Lower leg skin (tissue), 4 donors: Measurements from ENCODE around the gene DENND1A. TPM values are rescaled to one million over a fixed set of nuclear protein-coding genes. Genes with fewer than 3 reads are reported as not detected.

Source experiments
- DNase-seq, 2 donors: peaks; one replicate each; pipeline ENCODE4 v3.0.0-alpha.2; 2019; ENCODE audit warnings: low spot score in 2 of 2
- H3K4me3 ChIP-seq: fragments of 200-600 bp; sonication (generic); 2 replicates; pipeline ENCODE4 v1.5.1; 2017; ENCODE audit warnings: mild to moderate bottlenecking, low read depth; ENCODE audit not compliant: poor library complexity, severe bottlenecking
- CTCF ChIP-seq, 3 donors: fragments of 450-650 bp; IDR thresholded peaks; one replicate each; pipeline ENCODE4 v1.5.1; 2016; ENCODE audit warnings: antibody characterized with exemption in 3 of 3, mild to moderate bottlenecking in 3 of 3, moderate library complexity in 2 of 3
- POLR2A ChIP-seq, 2 donors: fragments of 450-650 bp; IDR thresholded peaks; one replicate each; pipeline ENCODE4 v1.6.1; 2016 to 2017; ENCODE audit warnings: antibody characterized with exemption in 2 of 2, mild to moderate bottlenecking in 1 of 2, moderate library complexity in 1 of 2
- WGBS, 2 donors: methylation state at CpG; one replicate each; pipeline ENCODE4 v1.1.5; 2018; 5-methylcytosine and 5-hydroxymethylcytosine counted together
- intact Hi-C: fragments of 100-400 bp; cut with DNase I; formaldehyde crosslinking; loops from one replicate; pipeline ENCODE4 v1.15.0; 2023; ENCODE audit warnings: low total_unique reads
- total RNA-seq, 4 donors: library from RNA; depleted of rRNA; stranded (reverse); fragments of >200 nt; gene quantifications; one replicate each; pipeline ENCODE4 v1.1.0, GENCODE V29; 2016

Gene DENND1A
- total RNA-seq, 4 donors from 2014 or later = 6.5 to 16.3 (median 12.3) TPM

GRCh38 chr9:123370526-123371227, 559.2 kb downstream of the DENND1A start:
- TF ChIP-seq POLR2A (IDR thresholded peaks at IDR 0.05) (no peak), CTCF (IDR thresholded peaks at IDR 0.05) (no peak)
- DNase-seq = no peak
- 80 to 82% methylated on average over 20 to 28 of the region's 29 CpGs for WGBS, 2 donors
- no peak overlapping the region for H3K4me3 ChIP-seq
- intact Hi-C loops = no loop called here

- H3K4me3 ChIP-seq = no peak overlapping the region
- WGBS, 2 donors = 90 to 93% methylated on average over 6 to 13 of the region's 13 CpGs
- no peak for DNase-seq
- no peak for TF ChIP-seq POLR2A (IDR thresholded peaks at IDR 0.05)
- TF ChIP-seq CTCF (IDR thresholded peaks at IDR 0.05) = no peak
- intact Hi-C loops = no loop called here
Observed at GRCh38 chr9:123370108-123370507, 559.8 kb downstream of the DENND1A start.

- no peak overlapping the region for H3K4me3 ChIP-seq
- TF ChIP-seq CTCF (IDR thresholded peaks at IDR 0.05) (no peak), POLR2A (IDR thresholded peaks at IDR 0.05) (no peak)
- WGBS, 2 donors = 77 to 90% methylated on average over 3 of the region's 3 CpGs
- intact Hi-C loops = no loop called here
- no peak for DNase-seq
Observed at GRCh38 chr9:123369296-123369695, 560.6 kb downstream of the DENND1A start.

- intact Hi-C loops = no loop called here
- WGBS, 2 donors = 80 to 94% methylated on average over 6 of the region's 6 CpGs
- no peak overlapping the region for H3K4me3 ChIP-seq
- TF ChIP-seq CTCF (IDR thresholded peaks at IDR 0.05) = no peak
- no peak for TF ChIP-seq POLR2A (IDR thresholded peaks at IDR 0.05)
- no peak for DNase-seq
Observed at GRCh38 chr9:123368536-123369153, 561.3 kb downstream of the DENND1A start.

GRCh38 chr9:123368023-123368422, 561.9 kb downstream of the DENND1A start:
- no peak for DNase-seq
- WGBS, 2 donors = 53 to 81% methylated on average over 10 of the region's 10 CpGs
- H3K4me3 ChIP-seq = no peak overlapping the region
- TF ChIP-seq CTCF (IDR thresholded peaks at IDR 0.05) = no peak
- TF ChIP-seq POLR2A (IDR thresholded peaks at IDR 0.05) = no peak
- intact Hi-C loops = no loop called here
